GM19372 (cell line): ENCODE measurements around the gene NUP153.
A peak's percentile ranks its signal among the peaks of the same experiment; 100 is the strongest.
"Not testable (repeated sequence)": the region's sequence is repeated elsewhere in the genome, so short reads cannot be mapped to it uniquely, and the experiment has no call there.

ENCODE experiments used
- ATAC-seq: cut with Tn5 transposase; IDR thresholded peaks from one replicate; pipeline ENCODE4 v1.9.1; 2021; ENCODE audit warnings: mild to moderate bottlenecking, low read depth, moderate library complexity; ENCODE audit not compliant: unreplicated experiment

The NUP153 gene

DNA sequence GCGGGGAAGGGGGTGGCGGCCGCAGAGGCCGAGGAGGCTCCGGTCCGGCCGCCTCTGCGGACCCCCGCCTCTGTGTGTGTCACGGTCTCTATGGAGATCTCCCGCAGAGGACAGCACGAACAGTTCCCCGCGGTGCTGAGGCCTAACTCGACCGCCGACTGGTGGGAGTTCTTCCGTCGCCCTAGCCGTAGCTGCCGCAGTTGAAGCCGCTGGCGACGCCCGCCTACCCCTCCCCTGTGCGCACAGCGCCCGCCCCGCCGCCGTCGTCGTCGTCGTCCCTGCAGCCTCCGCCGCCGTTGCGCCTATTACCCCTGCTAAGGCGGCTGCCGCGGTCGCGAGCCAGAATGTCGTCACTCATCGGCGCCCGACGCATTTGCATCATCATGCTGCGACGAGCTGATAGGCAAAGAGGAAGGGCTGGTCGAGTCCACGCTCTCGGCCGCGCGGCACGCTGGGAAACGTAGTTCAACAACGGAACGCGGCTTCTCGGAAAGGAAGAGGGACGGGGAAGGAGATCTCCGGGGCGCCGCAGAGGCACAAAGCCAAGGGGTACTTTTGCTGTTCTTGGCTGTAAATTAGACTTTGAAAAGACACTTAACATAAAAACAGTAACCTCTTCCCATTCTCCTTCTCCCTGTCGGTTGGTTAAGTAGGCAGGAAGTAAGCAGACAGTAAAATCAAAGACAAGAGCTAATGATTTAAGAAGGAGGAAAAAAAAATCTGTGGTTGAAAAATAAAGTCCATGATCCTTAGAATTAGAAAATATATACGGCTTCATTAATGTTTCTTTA is at the start of gene NUP153:
TSS of gene NUP153 (minus strand) at position 346 of the 791 bp plus-strand sequence. CDS start 538 bp downstream, outside the sequence.
- ATAC-seq: peak; percentile 59

DNA sequence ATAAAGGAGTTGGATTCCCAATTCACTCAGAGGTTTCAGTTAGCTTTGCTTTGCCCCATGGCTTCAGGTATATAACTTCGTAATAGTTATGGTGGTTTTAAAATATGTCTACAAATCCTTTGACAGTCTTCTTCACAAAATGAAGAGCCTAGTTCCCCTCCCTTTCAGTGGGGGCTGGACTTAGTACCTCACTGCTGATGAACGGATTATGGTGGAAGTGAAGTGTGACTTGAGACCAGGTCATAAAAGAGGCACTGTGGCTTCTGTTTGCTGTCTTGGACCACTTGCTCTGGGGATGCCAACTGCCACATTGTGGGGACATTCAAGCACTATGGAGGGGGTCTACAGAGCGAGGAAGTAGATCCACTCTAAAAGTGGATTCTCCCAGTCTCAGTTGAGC is 47.5 kb upstream of the NUP153 start:
- no peak for ATAC-seq

DNA sequence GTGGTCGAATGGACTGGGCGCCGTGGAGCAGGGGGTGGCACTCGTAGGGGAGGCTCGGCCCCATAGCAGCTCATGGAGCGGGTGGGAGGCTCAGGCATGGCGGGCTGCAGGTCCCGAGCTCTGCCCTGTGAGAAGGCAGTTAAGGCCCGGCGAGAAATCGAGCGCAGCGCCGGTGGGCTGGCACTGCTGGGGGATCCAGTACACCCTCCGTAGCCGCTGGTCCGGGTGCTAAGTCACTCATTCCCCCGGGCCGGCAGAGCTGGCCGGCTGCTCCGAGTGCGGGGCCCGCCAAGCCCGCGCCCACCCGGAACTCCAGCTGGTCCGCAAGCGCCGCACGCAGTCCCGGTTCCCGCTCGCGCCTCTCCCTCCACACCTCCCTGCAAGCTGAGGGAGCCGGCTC is 38.6 kb upstream of the NUP153 start:
- ATAC-seq: not testable (repeated sequence)

DNA sequence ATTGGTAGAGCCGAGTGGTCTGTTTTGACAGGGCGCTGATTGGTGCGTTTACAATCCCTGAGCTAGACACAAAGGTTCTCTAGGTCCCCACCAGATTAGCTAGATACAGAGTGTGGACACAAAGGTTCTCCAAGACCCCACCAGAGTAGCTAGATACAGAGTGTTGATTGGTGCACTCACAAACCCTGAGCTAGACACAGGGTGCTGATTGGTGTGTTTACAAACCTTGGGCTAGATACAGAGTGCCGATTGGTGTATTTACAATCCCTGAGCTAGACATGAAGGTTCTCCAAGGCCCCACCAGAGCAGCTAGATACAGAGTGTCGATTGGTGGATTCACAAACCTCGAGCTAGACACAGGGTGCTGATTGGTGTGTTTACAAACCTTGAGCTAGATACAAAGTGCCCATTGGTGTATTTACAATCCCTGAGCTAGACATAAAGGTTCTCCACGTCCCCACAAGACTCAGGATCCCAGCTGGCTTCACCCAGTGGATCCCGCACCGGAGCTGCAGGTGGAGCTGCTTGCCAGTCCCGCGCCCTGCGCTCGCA is 38.1 kb upstream of the NUP153 start:
- not testable (repeated sequence) for ATAC-seq

DNA sequence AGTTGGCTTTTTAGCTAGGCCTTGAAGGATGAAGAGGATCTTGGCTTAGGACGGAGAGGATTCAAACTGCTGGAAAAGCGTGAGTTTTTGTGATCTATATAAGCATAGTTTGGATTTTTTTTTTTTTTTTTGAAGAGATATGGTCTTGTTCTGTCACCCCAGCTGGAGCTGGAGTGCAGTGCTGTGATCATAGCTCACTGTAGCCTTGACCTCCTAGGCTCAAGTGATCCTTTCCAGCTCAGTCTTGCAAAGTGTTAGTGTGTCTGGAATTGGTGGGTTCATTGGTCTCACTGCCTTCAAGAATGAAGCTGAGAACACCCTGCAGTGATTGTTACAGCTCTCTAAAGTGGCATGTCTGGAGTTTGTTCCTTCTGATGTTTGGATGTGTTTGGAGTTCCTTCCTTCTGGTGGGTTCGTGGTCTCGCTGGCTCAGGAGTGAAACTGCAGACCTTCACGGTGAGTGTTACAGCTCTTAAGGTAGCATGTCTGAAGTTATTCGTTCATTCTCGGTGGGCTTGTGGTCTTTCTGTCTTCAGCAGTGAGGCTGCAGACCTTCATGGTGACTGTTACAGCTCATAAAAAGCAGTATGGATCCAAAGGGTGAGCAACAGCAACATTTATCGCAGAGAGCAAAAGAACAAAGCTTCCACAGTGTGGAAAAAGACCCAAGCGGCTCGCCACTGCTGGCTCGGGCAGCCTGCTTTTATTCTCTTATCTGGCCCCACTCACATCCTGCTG is 37.5 kb upstream of the NUP153 start:
- ATAC-seq: no peak

DNA sequence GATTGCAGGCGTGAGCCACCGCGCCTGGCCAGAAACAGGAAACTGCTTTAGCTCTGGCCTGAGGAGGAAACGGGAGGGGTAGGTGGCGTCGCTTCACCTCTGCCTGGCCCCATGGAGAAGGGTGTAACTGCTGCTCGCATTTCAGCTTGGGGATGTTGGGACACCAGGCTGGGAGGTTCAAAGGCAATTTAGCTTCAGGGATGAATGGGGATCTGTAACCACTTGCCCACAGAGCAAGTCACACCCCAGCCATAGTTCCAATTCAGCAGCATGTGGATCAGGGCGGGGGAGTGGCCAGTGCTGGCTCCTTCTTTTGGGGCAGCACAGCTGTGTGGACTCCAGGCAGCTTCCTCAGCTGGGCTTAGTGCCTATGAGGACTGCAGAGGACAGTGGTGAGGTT is 34.8 kb upstream of the NUP153 start:
- no peak for ATAC-seq

DNA sequence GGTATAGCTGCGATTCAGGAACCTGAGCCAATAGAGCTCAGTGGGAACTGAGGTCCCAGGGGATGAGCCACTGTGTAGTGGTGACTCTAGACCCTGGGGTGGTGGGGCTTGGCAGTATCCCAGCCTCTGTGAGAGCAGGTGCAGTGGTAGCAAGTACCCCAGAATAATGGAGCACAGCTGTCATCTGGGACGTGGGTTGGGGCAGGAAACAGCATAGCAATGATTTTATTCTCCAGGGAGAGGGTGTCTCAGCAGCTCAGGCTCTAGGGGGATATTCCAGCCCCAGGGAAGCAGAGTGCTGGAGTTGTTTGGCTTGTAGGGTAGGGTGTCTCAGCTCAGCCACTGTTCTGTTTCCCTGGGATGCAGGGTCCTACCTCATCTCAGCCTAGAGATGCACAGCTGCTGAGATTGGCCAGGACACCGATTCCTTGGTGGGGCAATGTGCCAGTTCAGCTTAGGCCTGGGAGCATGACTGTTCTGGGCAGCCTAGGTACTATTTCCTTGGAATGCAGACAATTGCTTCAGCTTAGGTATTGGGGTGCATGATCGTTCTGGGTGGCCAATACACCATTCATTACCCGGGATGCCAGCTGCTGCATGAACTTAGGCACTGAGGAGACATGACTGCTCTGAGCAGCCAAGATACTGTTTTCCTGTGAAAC is 34.0 kb upstream of the NUP153 start:
- no peak for ATAC-seq

DNA sequence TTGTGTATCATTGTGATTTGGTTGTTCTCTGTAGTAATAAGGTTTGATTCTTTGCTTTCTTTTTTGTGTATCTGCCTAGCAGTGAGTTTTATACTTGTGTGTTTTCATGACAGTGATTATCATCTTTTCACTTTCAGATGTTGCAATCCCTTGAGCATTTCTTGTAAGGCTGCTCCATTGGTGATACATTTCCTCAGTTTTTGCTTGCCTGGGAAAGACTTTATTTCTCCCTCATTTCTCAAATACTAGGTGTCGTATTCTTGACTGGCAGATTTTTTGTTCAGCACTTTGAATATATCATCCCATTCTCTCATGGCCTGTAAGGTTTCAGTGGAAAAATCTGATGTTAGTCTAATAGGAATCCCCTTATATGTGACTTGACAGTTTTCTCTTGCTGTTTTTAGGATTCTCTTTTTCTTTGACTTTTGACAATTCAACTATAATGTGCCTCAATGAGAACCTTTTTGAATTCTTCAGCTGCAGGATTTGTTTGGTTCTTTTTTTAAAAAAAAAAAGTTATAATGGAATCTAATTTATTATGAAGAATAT is 31.1 kb upstream of the NUP153 start:
- no peak for ATAC-seq

DNA sequence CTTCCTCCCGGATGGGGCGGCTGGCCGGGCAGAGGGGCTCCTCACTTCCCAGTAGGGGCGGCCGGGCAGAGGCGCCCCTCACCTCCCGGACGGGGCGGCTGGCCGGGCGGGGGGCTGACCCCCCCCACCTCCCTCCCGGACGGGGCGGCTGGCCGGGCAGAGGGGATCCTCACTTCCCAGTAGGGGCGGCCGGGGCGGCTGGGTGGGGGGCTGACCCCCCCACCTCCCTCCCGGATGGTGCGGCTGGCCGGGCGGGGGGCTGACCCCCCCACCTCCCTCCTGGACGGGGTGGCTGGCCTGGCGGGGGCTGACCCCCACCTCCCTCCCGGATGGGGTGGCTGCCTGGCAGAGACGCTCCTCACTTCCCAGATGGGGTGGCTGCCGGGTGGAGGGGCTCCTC is 28.6 kb upstream of the NUP153 start:
- not testable (repeated sequence) for ATAC-seq

DNA sequence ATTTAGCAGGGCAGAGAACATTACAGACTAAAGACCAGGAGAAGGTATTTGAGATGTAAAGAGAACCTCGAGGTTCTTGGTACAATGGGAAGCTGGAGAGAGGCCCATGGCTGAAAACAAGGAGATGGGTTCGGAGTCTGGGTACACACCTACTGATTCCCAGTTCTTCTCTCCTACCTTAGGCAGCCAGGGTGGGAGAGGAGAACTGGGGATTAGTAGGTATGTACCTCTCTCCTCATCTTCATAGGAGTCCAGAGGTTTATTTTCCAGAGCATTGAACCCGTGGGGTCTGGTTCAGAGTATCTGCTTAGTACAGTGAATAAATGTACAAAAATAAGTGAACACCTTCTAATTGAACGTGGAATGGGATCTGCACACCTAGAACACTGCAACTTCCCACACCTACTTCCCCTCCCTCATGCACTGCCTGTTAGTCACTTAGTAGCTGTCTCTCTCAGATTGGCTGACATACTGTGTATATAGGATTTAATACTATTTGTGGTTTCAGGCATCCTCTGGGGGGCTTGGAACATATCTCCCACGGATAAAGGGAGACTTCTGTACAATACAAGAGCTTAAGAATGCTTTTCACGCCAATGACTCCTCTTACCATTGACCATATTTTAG is 23.5 kb upstream of the NUP153 start:
- no peak for ATAC-seq

DNA sequence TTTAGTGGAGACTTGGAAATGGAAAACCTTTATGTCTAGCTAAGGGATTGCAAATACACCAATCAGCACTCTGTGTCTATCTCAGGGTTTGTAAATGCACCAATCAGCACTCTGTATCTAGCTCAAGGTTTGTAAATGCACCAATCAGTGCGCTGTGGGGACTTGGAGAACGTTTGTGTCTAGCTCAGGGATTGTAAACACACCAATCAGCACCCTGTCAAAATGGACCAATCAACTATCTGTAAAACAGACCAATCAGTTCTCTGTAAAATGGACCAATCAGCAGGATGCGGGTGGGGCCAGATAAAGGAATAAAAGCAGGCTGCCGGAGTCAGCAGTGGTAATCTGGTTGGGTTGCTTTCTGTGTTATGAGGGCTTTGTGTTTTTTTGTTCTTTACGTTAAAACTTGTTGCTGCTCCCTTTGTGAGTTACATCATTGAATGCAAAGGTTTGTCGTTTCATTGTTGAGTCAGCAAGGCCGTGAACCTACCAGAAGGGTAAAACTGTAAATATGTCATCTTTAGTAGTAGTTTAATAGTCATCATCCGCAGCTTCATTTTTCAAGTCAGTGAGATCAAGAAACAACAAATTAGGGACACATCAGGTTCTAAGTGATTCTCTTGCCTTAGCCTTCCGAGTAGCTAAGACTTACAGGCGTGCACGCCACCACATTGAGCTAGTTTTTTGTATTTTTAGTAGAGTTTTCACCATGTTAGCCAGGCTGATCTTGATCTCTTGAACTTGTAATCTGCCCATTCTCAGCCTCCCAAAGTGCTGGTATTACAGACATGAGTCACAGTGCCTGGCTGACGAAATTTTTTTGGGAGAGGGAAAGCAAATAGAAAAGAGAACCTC is 22.7 kb upstream of the NUP153 start:
- no peak for ATAC-seq

DNA sequence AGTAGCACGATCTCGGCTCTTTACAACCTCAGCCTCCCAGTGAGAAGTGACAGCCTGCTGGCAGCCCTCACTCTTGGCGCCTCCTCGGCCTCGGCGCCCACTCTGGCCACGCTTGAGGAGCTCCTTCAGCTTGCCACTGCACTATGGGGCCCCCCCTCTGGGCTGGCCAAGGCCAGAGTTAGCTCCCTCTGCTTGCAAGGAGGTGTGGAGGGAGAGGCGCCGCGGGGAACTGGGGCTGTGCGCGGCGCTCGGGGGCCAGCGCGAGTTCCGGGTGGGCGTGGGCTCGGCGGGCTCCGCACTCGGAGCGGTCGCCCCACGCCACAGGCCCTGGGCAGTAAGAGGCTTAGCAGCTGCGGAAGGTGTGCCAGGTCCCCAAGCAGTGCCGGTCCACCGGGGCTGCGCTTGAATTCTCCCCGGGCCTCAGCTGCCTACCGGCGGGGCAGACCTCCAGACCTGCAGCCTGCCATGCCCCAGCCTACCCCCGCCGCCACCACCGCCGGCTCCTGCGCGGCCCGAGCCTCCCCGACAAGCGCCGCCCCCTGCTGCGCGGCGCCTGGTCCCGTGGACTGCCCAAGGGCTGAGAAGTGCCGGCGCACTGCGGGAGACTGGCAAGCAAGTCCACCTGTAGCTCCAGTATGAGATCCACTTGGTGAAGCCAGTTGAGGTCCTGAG is 22.0 kb upstream of the NUP153 start:
- ATAC-seq: no peak

DNA sequence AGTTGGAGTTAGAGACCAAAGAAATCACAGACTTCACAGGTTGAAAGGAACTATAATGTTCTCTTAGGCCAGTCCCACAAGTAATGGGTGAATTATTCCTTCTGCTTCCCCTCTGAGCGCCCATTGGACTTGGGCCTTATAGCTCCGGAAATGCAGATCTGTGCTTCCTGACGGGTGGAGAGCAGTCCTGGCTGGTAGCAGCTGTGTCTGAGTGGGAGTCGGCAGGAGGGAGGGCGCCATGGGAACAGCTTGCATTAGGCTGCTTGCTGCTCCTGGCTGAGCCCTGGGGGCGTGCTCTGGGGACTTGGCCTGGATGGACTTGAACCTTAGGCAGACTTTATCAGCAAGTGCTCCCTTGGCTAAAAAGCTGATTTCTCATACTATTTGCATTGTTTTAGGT is 18.4 kb upstream of the NUP153 start:
- no peak for ATAC-seq

DNA sequence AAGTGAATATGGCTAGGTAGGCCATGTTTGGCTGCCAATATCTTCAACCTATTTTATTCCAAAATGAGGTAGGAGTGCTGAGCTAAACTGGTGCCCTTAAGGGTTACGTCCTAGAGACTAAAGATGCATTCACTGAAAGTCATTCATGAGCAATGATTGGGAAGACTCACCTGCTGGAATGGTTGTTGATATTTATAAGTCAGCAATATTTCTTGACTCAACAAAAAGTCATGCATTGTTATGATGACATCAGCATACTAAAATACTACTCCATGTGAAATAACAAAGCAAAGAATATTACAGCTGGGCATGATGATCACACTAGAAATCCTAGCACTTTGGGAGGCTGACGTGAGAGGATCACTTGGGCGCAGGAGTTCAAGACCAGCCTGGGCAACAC is 17.6 kb upstream of the NUP153 start:
- no peak for ATAC-seq

DNA sequence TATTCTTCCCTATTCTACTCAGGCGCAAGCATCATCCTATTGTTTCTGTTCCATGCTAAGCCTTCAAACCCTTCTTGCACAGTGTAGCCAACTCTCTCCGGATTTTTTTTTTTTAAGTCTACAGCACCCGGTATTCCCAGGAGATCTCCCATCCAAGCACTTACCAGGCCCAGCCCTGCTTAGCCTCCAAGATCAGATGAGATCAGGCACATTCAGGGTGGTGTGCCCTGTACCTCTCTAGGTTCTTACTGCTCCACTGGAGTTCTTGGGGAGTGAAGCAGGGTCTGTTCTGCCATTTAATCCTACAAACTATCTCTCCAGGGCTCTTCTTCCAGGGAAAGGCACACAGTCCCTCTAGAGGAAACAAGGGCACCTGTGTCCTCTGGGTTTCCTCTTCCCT is 14.9 kb upstream of the NUP153 start:
- ATAC-seq: no peak

DNA sequence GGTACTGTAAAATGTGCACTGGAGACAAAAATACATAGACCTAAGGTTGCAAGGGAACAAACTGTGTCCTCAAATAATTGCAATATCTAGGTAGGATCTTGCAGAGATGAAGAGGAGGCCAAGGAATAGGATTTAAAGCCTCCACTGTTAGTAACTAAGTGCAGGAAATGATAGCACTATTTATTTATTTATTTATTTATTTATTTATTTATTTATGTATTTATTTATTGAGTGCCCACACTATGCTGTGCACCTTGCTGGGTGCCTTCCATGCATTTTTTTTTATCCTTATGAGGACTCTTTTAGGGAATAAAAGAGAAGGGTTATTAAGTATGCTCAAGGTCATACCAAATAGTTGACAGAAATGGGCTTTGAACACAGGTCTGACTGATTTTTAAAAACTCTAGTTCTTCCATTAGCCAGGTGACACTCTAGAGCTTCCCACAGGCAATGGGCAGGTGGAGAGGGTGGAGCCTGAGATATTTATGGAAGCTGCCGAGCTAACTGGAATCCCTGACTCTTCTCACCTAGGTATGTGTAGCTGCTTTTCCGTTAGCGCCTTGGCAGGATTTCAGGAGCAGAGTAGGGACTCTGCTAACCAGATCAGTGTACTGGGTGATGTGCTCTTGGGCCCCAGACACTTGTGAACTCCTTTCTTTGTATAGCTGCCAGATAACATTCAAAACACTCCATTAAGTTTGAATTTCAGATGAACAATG is 12.8 kb upstream of the NUP153 start:
- ATAC-seq: no peak

DNA sequence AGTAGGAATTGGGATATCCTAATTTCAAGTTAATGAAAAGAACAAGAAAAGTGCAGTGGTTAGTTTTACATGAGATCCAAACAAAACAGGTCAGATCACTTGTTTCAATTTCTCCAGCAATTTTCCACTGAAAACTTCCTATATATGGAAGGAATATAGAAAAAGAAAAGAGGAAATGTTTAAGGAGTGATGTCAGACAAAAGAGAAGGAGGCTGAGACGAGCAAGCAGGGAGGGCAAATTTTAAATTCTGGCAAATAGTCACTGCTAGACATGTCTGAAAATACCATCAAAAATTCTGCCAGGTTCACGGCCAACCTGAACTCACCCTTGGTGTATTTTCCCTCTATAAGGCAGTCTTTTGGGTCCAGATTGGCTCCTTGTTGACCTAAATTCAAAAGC is 9.5 kb upstream of the NUP153 start:
- ATAC-seq: no peak
